ENCODE results near the gene RSPH9. TPM values are rescaled to one million over a fixed set of nuclear protein-coding genes. Genes with fewer than 3 reads are reported as not detected.
A peak's percentile ranks its signal among the peaks of the same experiment; 100 is the strongest.

The RSPH9 gene
- total and polyA plus RNA-seq, 5 donors, result 0.11 to 0.29 (median 0.16) TPM; not detected in 1

GRCh38 chr6:43621078-43621835 lies 23.6 kb upstream of the RSPH9 start:
- DNase-seq (peak in 1 of 3 donors; percentile 61), ATAC-seq (peak in 1 of 2 donors; percentile 7)
- WGBS, result 91% methylated on average over 12 of the region's 12 CpGs
- Histone ChIP-seq H3K4me1 (ENCODE audit: control insufficient read depth, insufficient read depth, low read length) (no peaks in the 10 kb centered on the region), H3K9me3 (ENCODE audit: control insufficient read depth, low read length) (no peaks in the 10 kb centered on the region), H3K27me3 (ENCODE audit: control insufficient read depth, insufficient read depth) (no peaks in the 10 kb centered on the region), H3K27ac (ENCODE audit: low read length) (no peak overlapping the region), H3K4me3 (ENCODE audit: low read length) (no peak overlapping the region)
- intact Hi-C loops (cut with DNase I), result no loop called here

GRCh38 chr6:43621836-43622180 lies 23.0 kb upstream of the RSPH9 start:
- no peak for DNase-seq
- no peak for ATAC-seq
- WGBS, result 87% methylated on average over 10 of the region's 10 CpGs
- intact Hi-C loops (cut with DNase I), result no loop called here
- Histone ChIP-seq H3K9me3 (ENCODE audit: control insufficient read depth, low read length) (no peaks in the 10 kb centered on the region), H3K27me3 (ENCODE audit: control insufficient read depth, insufficient read depth) (no peaks in the 10 kb centered on the region), H3K4me1 (ENCODE audit: control insufficient read depth, insufficient read depth, low read length) (no peaks in the 10 kb centered on the region), H3K4me3 (ENCODE audit: low read length) (no peak overlapping the region), H3K27ac (ENCODE audit: low read length) (no peak overlapping the region)

GRCh38 chr6:43622541-43622940 lies 22.3 kb upstream of the RSPH9 start:
- peaks cover 7% of the 10 kb centered on the region for H3K4me1 ChIP-seq (ENCODE audit: control insufficient read depth, insufficient read depth, low read length)
- H3K27ac ChIP-seq (ENCODE audit: low read length), result no peak overlapping the region
- H3K9me3 ChIP-seq (ENCODE audit: control insufficient read depth, low read length), result no peaks in the 10 kb centered on the region
- no peaks in the 10 kb centered on the region for H3K27me3 ChIP-seq (ENCODE audit: control insufficient read depth, insufficient read depth)
- 94% methylated on average over 10 of the region's 10 CpGs for WGBS
- ATAC-seq, result no peak
- intact Hi-C loops (cut with DNase I), result no loop called here
- DNase-seq, result no peak
- H3K4me3 ChIP-seq (ENCODE audit: low read length), result no peak overlapping the region

- Histone ChIP-seq H3K4me1 (ENCODE audit: control insufficient read depth, insufficient read depth, low read length) (peaks cover 8% of the 10 kb centered on the region), H3K27me3 (ENCODE audit: control insufficient read depth, insufficient read depth) (no peaks in the 10 kb centered on the region), H3K9me3 (ENCODE audit: control insufficient read depth, low read length) (no peaks in the 10 kb centered on the region), H3K27ac (ENCODE audit: low read length) (no peak overlapping the region), H3K4me3 (ENCODE audit: low read length) (no peak overlapping the region)
- 88% methylated on average over 12 of the region's 12 CpGs for WGBS
- no peak for DNase-seq
- no peak for ATAC-seq
- intact Hi-C loops (cut with DNase I), result no loop called here
Observed at GRCh38 chr6:43623880-43624785, 20.7 kb upstream of the RSPH9 start.

GRCh38 chr6:43624786-43625288 lies 20.0 kb upstream of the RSPH9 start:
- Histone ChIP-seq H3K4me1 (ENCODE audit: control insufficient read depth, insufficient read depth, low read length) (peaks cover 8% of the 10 kb centered on the region), H3K9me3 (ENCODE audit: control insufficient read depth, low read length) (no peaks in the 10 kb centered on the region), H3K4me3 (ENCODE audit: low read length) (no peak overlapping the region), H3K27ac (ENCODE audit: low read length) (no peak overlapping the region), H3K27me3 (ENCODE audit: control insufficient read depth, insufficient read depth) (no peaks in the 10 kb centered on the region)
- DNase-seq, result no peak
- intact Hi-C loops (cut with DNase I), result no loop called here
- no peak for ATAC-seq
- 83% methylated on average over 7 of the region's 7 CpGs for WGBS

- DNase-seq (no peak), ATAC-seq (no peak)
- 90% methylated on average over 16 of the region's 16 CpGs for WGBS
- Histone ChIP-seq H3K27ac (ENCODE audit: low read length) (no peak overlapping the region), H3K9me3 (ENCODE audit: control insufficient read depth, low read length) (no peaks in the 10 kb centered on the region), H3K4me3 (ENCODE audit: low read length) (no peak overlapping the region), H3K4me1 (ENCODE audit: control insufficient read depth, insufficient read depth, low read length) (peaks cover 8% of the 10 kb centered on the region), H3K27me3 (ENCODE audit: control insufficient read depth, insufficient read depth) (no peaks in the 10 kb centered on the region)
- intact Hi-C loops (cut with DNase I), result no loop called here
Observed at GRCh38 chr6:43625393-43625992, 19.3 kb upstream of the RSPH9 start.

GRCh38 chr6:43627008-43627825 lies 17.6 kb upstream of the RSPH9 start:
- ATAC-seq (peak in 1 of 2 donors; percentile 29), DNase-seq (peak; percentile 65 to 83 (median 82))
- Histone ChIP-seq H3K27me3 (ENCODE audit: control insufficient read depth, insufficient read depth) (no peaks in the 10 kb centered on the region), H3K9me3 (ENCODE audit: control insufficient read depth, low read length) (no peaks in the 10 kb centered on the region), H3K27ac (ENCODE audit: low read length) (peak overlapping the region; percentile 82), H3K4me1 (ENCODE audit: control insufficient read depth, insufficient read depth, low read length) (peaks cover 8% of the 10 kb centered on the region), H3K4me3 (ENCODE audit: low read length) (no peak overlapping the region)
- 48% methylated on average over 5 of the region's 5 CpGs for WGBS
- intact Hi-C loops (cut with DNase I), result no loop called here

GRCh38 chr6:43628393-43629103 lies 16.3 kb upstream of the RSPH9 start:
- intact Hi-C loops (cut with DNase I), result no loop called here
- peak in 2 of 3 donors; percentile 52 to 77 for DNase-seq
- Histone ChIP-seq H3K4me3 (ENCODE audit: low read length) (peak overlapping the region; percentile 95), H3K4me1 (ENCODE audit: control insufficient read depth, insufficient read depth, low read length) (peaks cover 8% of the 10 kb centered on the region), H3K27ac (ENCODE audit: low read length) (peak overlapping the region; percentile 85), H3K9me3 (ENCODE audit: control insufficient read depth, low read length) (no peaks in the 10 kb centered on the region), H3K27me3 (ENCODE audit: control insufficient read depth, insufficient read depth) (no peaks in the 10 kb centered on the region)
- WGBS, result 1% methylated on average over 25 of the region's 25 CpGs
- ATAC-seq, result peak; percentile 2 to 3

GRCh38 chr6:43629104-43629504 lies 15.7 kb upstream of the RSPH9 start, which contains the start of gene GTPBP2:
GTPBP2 (minus strand) TSS chr6:43629264; CDS start chr6:43629162, 102 bp downstream.
- no peaks in the 10 kb centered on the region for H3K9me3 ChIP-seq (ENCODE audit: control insufficient read depth, low read length)
- peaks cover 8% of the 10 kb centered on the region for H3K4me1 ChIP-seq (ENCODE audit: control insufficient read depth, insufficient read depth, low read length)
- intact Hi-C loops (cut with DNase I), result no loop called here
- DNase-seq (peak; percentile 99 to 100 (median 99)), ATAC-seq (peak; percentile 94 to 96)
- WGBS, result under 1% methylated on average over 46 of the region's 46 CpGs
- peak within 1 kb of the TSS; percentile 95 for H3K4me3 ChIP-seq (ENCODE audit: low read length)
- peak within 1 kb of the TSS; percentile 94 for H3K27ac ChIP-seq (ENCODE audit: low read length)
- H3K27me3 ChIP-seq (ENCODE audit: control insufficient read depth, insufficient read depth), result no peaks in the 10 kb centered on the region
